ENCODE data around the gene S1PR4. TPM values are rescaled to one million over a fixed set of nuclear protein-coding genes. Genes with fewer than 3 reads are reported as not detected.

S1PR4 gene
- total and polyA plus RNA-seq, 2 of the 8 experiments (the other 6 are each of a cell fraction or from before 2014, with no cell fraction given): not detected

- CTCF ChIA-PET (ENCODE audit: partially characterized antibody): interaction anchor here (1.7 to 2.4 kb wide), 3 partner anchors 11 to 70 kb away, joined by 4 to 16 read pairs (median 10); no protein-coding TSS in a partner anchor
- no peak for TF ChIP-seq POLR2A (IDR thresholded peaks at IDR 0.05; ENCODE audit: control extremely low read depth in 1 of 2, low read depth in 2 of 2, low read length in 2 of 2)
- no peak for TF ChIP-seq SIX5 (IDR thresholded peaks at IDR 0.05; ENCODE audit: low read depth, low read length)
- no peak for TF ChIP-seq RAD21 (IDR thresholded peaks at IDR 0.05 in 1 of 2, conservative IDR thresholded peaks at IDR 0.05 in 1 of 2; ENCODE audit: low read depth in 2 of 2, low read length in 2 of 2)
- no peak for TF ChIP-seq ATF2 (IDR thresholded peaks at IDR 0.05; ENCODE audit: low read length)
- TF ChIP-seq HDAC6 (IDR thresholded peaks at IDR 0.05; ENCODE audit: low read depth, low read length): no peak
- TF ChIP-seq PHF8 (conservative IDR thresholded peaks at IDR 0.05; ENCODE audit: low read depth, low read length): no peak
- no peak for TF ChIP-seq KDM4A (IDR thresholded peaks at IDR 0.05; ENCODE audit: low read depth, low read length, severe bottlenecking)
- TF ChIP-seq TAF1 (IDR thresholded peaks at IDR 0.05; ENCODE audit: low read depth, low read length): no peak
- TF ChIP-seq BACH1 (IDR thresholded peaks at IDR 0.05; ENCODE audit: low read length): no peak
- TF ChIP-seq CBX8 (IDR thresholded peaks at IDR 0.05; ENCODE audit: borderline replicate concordance, low read depth, low read length): no peak
- TF ChIP-seq YY1 (IDR thresholded peaks at IDR 0.05; ENCODE audit: low read depth, low read length): no peak
These were observed 6.5 kb upstream of the S1PR4 start for GRCh38 chr19:3171894-3172672.

More at GRCh38 chr19:3171894-3172672, 6.5 kb upstream of the S1PR4 start:
- Histone ChIP-seq H3K4me1 (replicated peaks in 1 of 4; ENCODE audit: control insufficient read depth in 3 of 4, insufficient read depth in 4 of 4, low read length in 3 of 4) (no peaks in the 10 kb centered on the region), H2BK5ac (ENCODE audit: low read depth, low read length) (no peak overlapping the region), H3K18ac (ENCODE audit: extremely low read depth, low read length) (no peak overlapping the region), H3K79me1 (ENCODE audit: low read depth, low read length) (no peaks in the 10 kb centered on the region; the same call in 1 of the 2 replicates), H3K27ac (ENCODE audit: low read depth, low read length) (no peak overlapping the region), H4K8ac (ENCODE audit: extremely low read depth, insufficient read depth, low read length) (no peak overlapping the region), H3K4ac (replicated peaks; ENCODE audit: insufficient read length, low read depth, low read length) (no peak overlapping the region), H2BK12ac (ENCODE audit: low read depth, low read length) (0 out of 2 replicates have a peak overlapping the region, but pooled peaks have one; percentile 50), H4K20me1 (replicated peaks in 1 of 2; ENCODE audit: control insufficient read depth in 1 of 2, insufficient read depth in 2 of 2, low read length in 2 of 2) (no peaks in the 10 kb centered on the region), H3K9ac (replicated peaks in 1 of 4; ENCODE audit: extremely low read depth in 1 of 4, low read depth in 3 of 4, low read length in 3 of 4) (no peak overlapping the region), H2AK5ac (ENCODE audit: low read depth, low read length) (no peak overlapping the region), H4K5ac (ENCODE audit: insufficient read length, low read depth, low read length) (no peak overlapping the region), H3K9me3 (ENCODE audit: insufficient read depth in 2 of 2, low read depth in 1 of 2, low read length in 1 of 2) (no peaks in the 10 kb centered on the region), H3K79me2 (ENCODE audit: control insufficient read depth in 1 of 2, insufficient read depth in 2 of 2, low read length in 2 of 2) (no peaks in the 10 kb centered on the region), H3K14ac (ENCODE audit: insufficient read length) (no peak overlapping the region), H4K91ac (replicated peaks; ENCODE audit: insufficient read length, low read length) (no peak overlapping the region), H2AFZ (ENCODE audit: low read length) (no peak overlapping the region), H2BK15ac (ENCODE audit: low read length) (0 out of 2 replicates have a peak overlapping the region, but pooled peaks have one; percentile 18), H3K56ac (replicated peaks; ENCODE audit: insufficient read length, low read depth, low read length) (no peak overlapping the region), H3K23me2 (ENCODE audit: low read depth, low read length) (no peaks in the 10 kb centered on the region), H3K23ac (ENCODE audit: insufficient read length) (no peak overlapping the region), H2BK120ac (replicated peaks; ENCODE audit: low read depth, low read length) (no peak overlapping the region), H3K4me3 (ENCODE audit: extremely low read depth in 1 of 4, insufficient read depth in 2 of 4, low read depth in 3 of 4, low read length in 4 of 4) (no peak overlapping the region), H3K36me3 (ENCODE audit: control insufficient read depth in 2 of 4, insufficient read depth in 4 of 4, low read length in 3 of 4) (no peaks in the 10 kb centered on the region), H3K4me2 (ENCODE audit: insufficient read depth in 1 of 2, low read depth in 2 of 2, low read length in 2 of 2) (no peak overlapping the region), H3K27me3 (replicated peaks in 1 of 4; ENCODE audit: control insufficient read depth in 3 of 4, extremely low read depth in 1 of 4, insufficient read depth in 3 of 4, low read length in 3 of 4) (0 out of 7 replicates have a peak, but pooled peaks cover 0 to 2% (median 0%) of the 10 kb centered on the region in 4 experiments), H2BK20ac (ENCODE audit: low read length) (no peak overlapping the region)
- DNase-seq (ENCODE audit: low read depth in 1 of 2, low spot score in 2 of 2) (no peak), FAIRE-seq (no peak)
- 80% methylated on average over 14 of the region's 15 CpGs; no CpG with 5 or more reads in 1 of the 2 experiments for WGBS, 2 experiments (ENCODE audit: extremely low coverage in 1 of 2, insufficient coverage in 1 of 2, insufficient read length in 1 of 2, insufficient replicate concordance in 2 of 2, low coverage in 1 of 2, low lambda C conversion rate in 2 of 2, missing lambda C conversion rate in 1 of 2)
- POLR2A ChIA-PET (ENCODE audit: partially characterized antibody): no interaction called here
